RPMI7951 (cell line): ENCODE results near the gene ADPRHL1. TPM values are rescaled to one million over a fixed set of nuclear protein-coding genes. Genes with fewer than 3 reads are reported as not detected.

Experiments used
- DNase-seq: peaks from one replicate; pipeline ENCODE4 v3.0.0-alpha.2; 2012; ENCODE audit warnings: low read depth
- total RNA-seq: library from RNA; depleted of rRNA; stranded (reverse); fragments of >200 nt; shearing (Covaris generic); gene quantifications from 2 replicates; pipeline ENCODE4 v1.2.3, GENCODE V29; 2014

The ADPRHL1 gene
- total RNA-seq, 1 experiment from 2014 or later: not detected

GRCh38 chr13:113432506-113433270, 20.6 kb downstream of the ADPRHL1 start:
- no peak for DNase-seq

DNA sequence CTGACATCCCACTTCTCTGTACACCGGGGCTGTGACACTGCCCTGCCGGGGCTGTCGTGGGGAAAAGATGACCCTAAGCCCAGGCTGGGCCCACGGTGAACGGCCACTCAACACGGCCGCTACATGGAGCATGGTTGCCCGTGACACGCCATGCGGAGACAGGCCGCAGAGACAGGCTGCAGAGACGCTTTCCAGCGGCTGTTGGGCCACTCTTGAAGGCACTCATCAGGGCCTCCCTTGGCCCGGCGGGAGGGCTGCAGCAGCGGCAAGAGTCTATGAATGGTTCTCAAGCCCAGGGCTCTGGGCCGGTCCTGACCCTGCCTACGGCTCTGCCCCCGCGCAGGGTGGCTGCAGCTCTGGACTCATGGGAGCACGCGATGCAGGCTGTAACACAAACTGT, 22.1 kb downstream of the ADPRHL1 start:
- DNase-seq: no peak

- DNase-seq: no peak
These were observed 22.7 kb downstream of the ADPRHL1 start for GRCh38 chr13:113430378-113431110.

GRCh38 chr13:113429608-113429985, 23.7 kb downstream of the ADPRHL1 start:
- no peak for DNase-seq

GRCh38 chr13:113428871-113429607, 24.2 kb downstream of the ADPRHL1 start:
- no peak for DNase-seq

DNA sequence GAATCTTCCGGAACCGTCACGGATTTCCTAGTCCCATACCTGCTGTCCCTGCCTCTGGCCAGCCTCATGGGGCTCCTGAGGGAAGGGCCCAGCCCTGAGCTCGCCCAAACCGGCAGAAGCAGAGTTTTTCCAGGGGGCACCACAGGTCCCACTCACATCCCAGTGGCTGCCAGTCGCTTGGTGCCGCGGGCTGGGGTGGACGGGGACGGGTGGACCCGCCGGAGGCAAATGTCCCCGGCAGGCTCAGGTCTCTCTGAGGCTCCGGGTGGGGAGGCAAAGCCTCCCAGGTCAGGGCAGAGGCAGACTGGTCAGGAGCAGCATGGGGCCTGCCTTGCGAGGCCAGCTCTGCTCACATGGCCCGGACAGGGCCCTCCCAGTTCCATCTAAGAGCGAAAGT, 24.8 kb downstream of the ADPRHL1 start:
- no peak for DNase-seq

GRCh38 chr13:113427562-113428468, 25.5 kb downstream of the ADPRHL1 start:
- DNase-seq: no peak

DNA sequence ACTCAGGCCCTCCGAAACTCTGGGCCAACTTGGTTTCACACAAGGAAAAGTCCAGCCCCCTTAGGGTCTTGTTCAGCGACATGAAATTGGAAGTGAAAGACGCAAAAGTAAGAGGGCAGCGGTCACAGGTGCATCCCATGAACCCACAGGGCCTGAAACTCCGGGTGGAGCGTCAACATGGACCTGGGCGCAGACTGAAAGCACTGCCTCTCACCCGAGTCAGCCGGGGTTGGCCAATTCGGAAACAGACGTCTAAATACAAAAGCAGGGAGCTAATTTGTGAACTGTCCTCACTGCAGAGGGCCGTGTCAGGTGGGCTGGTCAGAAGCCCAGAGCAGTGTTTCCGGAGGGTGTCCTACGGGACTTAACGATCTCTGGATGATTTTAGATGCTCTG, 26.7 kb downstream of the ADPRHL1 start:
- no peak for DNase-seq

GRCh38 chr13:113425941-113426590, 27.2 kb downstream of the ADPRHL1 start:
- no peak for DNase-seq

- no peak for DNase-seq
These were observed 29.6 kb downstream of the ADPRHL1 start for GRCh38 chr13:113423520-113424163.

- DNase-seq: no peak
These were observed 30.3 kb downstream of the ADPRHL1 start for GRCh38 chr13:113422807-113423519.

- no peak for DNase-seq
These were observed 31.5 kb downstream of the ADPRHL1 start for GRCh38 chr13:113421673-113422270.

- DNase-seq: no peak
These were observed 32.3 kb downstream of the ADPRHL1 start for GRCh38 chr13:113420833-113421600.

DNA sequence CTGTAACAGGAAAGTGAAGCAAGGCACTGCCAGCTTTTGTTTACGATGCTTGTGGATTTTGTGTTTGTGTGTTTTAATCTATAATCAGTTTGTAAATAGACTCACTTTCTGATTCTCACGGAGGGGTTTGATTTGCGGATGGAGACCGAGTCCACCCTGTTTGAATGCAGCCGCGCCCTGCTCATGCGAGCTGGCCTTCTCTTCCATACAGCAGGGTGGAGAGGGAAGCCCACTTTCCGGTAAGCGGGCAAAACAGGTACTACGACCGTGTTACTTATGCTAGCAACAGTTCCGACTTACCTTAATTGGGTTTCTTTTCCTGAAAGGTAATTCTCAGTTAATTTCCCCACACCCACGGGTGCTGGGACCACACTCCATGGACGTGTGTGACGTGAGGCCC, 33.1 kb downstream of the ADPRHL1 start:
- no peak for DNase-seq

DNA sequence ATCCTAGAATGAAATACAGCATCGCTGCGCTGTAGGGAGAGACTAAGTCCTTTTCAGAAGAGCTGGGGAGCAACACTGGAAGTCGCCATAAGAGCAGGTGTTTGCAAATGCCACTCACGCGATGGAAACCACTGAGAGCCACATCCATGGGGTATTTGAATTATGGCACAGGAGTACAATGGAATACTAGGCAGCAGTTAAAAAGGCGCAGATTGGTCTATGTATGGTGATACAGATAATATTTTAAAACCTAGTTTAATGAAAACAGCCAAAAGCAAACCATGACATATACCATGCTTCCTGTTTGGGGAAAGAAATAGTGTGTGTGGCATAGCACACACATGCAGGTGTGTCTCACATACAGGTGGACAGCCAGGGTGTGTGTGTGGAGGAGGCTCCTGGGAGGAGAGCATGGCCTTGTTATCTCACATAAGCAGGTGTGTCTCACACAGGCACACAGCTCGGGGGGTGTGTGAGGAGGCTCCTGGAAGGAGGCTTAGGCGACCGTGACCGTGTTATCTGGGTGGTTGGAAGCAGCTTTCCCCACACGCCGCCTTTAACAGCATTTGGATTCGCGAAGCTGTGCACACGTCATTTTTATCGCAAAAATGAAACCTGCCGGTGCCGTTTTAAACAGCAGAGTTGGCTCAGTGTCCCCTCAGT, 33.6 kb downstream of the ADPRHL1 start:
- DNase-seq: no peak

GRCh38 chr13:113418722-113419049, 34.6 kb downstream of the ADPRHL1 start:
- no peak for DNase-seq

- no peak for DNase-seq
These were observed 35.2 kb downstream of the ADPRHL1 start for GRCh38 chr13:113417836-113418721.
